Esophagus squamous epithelium (tissue), 5 donors: Measurements from ENCODE around the gene NRG3. TPM values are rescaled to one million over a fixed set of nuclear protein-coding genes. Genes with fewer than 3 reads are reported as not detected.

ENCODE experiments used
- DNase-seq: peaks from one replicate; lab custom pipeline; 2025; lab: John Stamatoyannopoulos, UW
- H3K27ac ChIP-seq, 4 donors: fragments of 200-600 bp; sonication (generic); one replicate each; pipeline ENCODE4 v1.5.1; 2016 to 2019; ENCODE audit warnings: mild to moderate bottlenecking in 1 of 4
- H3K27me3 ChIP-seq, 4 donors: fragments of 200-600 bp; sonication (generic); 1 replicate in 3 of 4; 2 replicates in 1 of 4; pipeline versions ENCODE4 v1.5.1 to v1.6.0; 2017 to 2021; ENCODE audit warnings: antibody characterized with exemption in 1 of 4
- H3K36me3 ChIP-seq, 3 donors: fragments of 200-600 bp; sonication (generic); one replicate each; pipeline ENCODE4 v1.5.1; 2016 to 2019
- H3K4me1 ChIP-seq, 3 donors: fragments of 200-600 bp; sonication (generic); one replicate each; pipeline ENCODE4 v1.5.1; 2017 to 2019
- H3K4me3 ChIP-seq, 4 donors: fragments of 200-600 bp; sonication (generic); 1 replicate in 3 of 4; 2 replicates in 1 of 4; pipeline ENCODE4 v1.5.1; 2016 to 2019; ENCODE audit warnings: mild to moderate bottlenecking in 2 of 4, moderate library complexity in 1 of 4
- H3K9me3 ChIP-seq, 3 donors: fragments of 200-600 bp; sonication (generic); one replicate each; pipeline ENCODE4 v1.5.1; 2016 to 2019
- CTCF ChIP-seq, 6 experiments: fragments of 450-650 bp in 4 of 6; fragments of 200-600 bp in 2 of 6; sonication (generic) in 2 of 6; IDR thresholded peaks; one replicate each; pipeline ENCODE4 v1.5.1; 2016 to 2019; ENCODE audit warnings: antibody characterized with exemption in 6 of 6, mild to moderate bottlenecking in 4 of 6, moderate library complexity in 4 of 6
- POLR2A ChIP-seq, 4 donors: fragments of 450-650 bp; IDR thresholded peaks; one replicate each; pipeline ENCODE4 v1.6.1; 2017; ENCODE audit warnings: antibody characterized with exemption in 4 of 4, mild to moderate bottlenecking in 4 of 4, moderate library complexity in 3 of 4
- WGBS, 2 donors: methylation state at CpG; one replicate each; pipeline ENCODE4 v1.1.5; 2018; 5-methylcytosine and 5-hydroxymethylcytosine counted together
- intact Hi-C: fragments of 100-400 bp; cut with DNase I; formaldehyde crosslinking; loops from one replicate; pipeline ENCODE4 v1.15.0; 2022
- total RNA-seq, 4 donors: library from RNA; depleted of rRNA; stranded (reverse); fragments of >200 nt; gene quantifications; one replicate each; pipeline ENCODE4 v1.1.0, GENCODE V29; 2016
- donor health status: DM: yes; HTN: yes; CAD: no.

Gene NRG3
- total RNA-seq, 4 donors from 2014 or later, result 0.19 TPM; not detected in 3

DNA sequence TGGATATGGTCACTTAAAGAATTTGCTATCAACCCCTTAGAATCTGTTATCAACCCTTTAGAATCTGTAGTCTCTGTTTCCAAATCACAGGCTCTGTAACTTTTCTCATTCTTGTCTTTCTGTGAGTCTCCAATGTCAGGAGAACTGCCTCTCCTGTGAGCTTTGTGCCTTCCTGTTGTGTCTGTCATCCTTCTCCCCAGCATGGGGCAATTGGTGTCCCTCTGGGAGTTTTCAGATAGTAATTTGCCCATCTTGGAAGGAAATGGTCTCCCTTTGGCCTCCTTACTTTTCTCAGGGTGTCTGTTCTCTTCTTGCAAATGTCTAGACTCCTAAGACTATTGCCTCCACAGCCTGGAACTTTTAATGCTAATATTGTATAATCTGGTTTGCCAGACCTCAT is 521.9 kb downstream of the NRG3 start:
- Histone ChIP-seq H3K27me3 (no peaks in the 10 kb centered on the region), H3K9me3 (no peaks in the 10 kb centered on the region), H3K36me3 (no peaks in the 10 kb centered on the region), H3K4me1 (no peaks in the 10 kb centered on the region), H3K4me3 (no peak overlapping the region), H3K27ac (no peak overlapping the region)
- no peak for DNase-seq
- TF ChIP-seq POLR2A (IDR thresholded peaks at IDR 0.05), result no peak
- TF ChIP-seq CTCF (IDR thresholded peaks at IDR 0.05), result no peak
- intact Hi-C loops, result no loop called here

GRCh38 chr10:82397854-82398253 is 522.9 kb downstream of the NRG3 start:
- no peak overlapping the region for H3K4me3 ChIP-seq
- H3K9me3 ChIP-seq, result no peaks in the 10 kb centered on the region
- no peak for DNase-seq
- WGBS, 2 donors, result no CpG with 5 or more reads among the region's 1 CpG
- H3K27ac ChIP-seq, result no peak overlapping the region
- no peaks in the 10 kb centered on the region for H3K27me3 ChIP-seq
- intact Hi-C loops, result no loop called here
- no peaks in the 10 kb centered on the region for H3K4me1 ChIP-seq
- H3K36me3 ChIP-seq, result no peaks in the 10 kb centered on the region
- TF ChIP-seq POLR2A (IDR thresholded peaks at IDR 0.05) (no peak), CTCF (IDR thresholded peaks at IDR 0.05) (no peak)

DNA sequence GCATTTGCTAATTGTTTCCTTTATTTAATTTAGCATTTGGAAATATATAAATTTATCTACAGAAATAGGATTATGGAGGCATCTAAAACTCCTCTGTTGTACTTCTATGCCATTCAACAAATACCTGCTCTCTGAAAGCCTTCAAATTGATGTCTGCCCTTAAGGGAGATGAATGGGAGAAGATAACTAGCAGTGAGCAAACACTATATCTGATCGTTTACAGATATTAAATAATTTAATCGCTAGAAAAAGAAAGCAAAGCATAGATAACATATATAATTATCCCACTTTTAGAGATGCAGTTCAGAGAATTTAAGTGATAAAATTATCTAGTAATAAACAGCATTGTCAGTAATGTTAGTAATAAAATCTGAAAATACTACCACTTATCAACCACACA is 524.9 kb downstream of the NRG3 start:
- Histone ChIP-seq H3K4me3 (no peak overlapping the region), H3K9me3 (no peaks in the 10 kb centered on the region), H3K36me3 (no peaks in the 10 kb centered on the region), H3K27ac (no peak overlapping the region), H3K4me1 (no peaks in the 10 kb centered on the region), H3K27me3 (no peaks in the 10 kb centered on the region)
- TF ChIP-seq POLR2A (IDR thresholded peaks at IDR 0.05) (no peak), CTCF (IDR thresholded peaks at IDR 0.05) (no peak)
- 50 to 68% methylated on average over 2 of the region's 2 CpGs for WGBS, 2 donors
- DNase-seq, result no peak
- intact Hi-C loops, result no loop called here

GRCh38 chr10:82400841-82401240 is 525.8 kb downstream of the NRG3 start:
- no peak for DNase-seq
- no peak for TF ChIP-seq CTCF (IDR thresholded peaks at IDR 0.05)
- no peak for TF ChIP-seq POLR2A (IDR thresholded peaks at IDR 0.05)

DNA sequence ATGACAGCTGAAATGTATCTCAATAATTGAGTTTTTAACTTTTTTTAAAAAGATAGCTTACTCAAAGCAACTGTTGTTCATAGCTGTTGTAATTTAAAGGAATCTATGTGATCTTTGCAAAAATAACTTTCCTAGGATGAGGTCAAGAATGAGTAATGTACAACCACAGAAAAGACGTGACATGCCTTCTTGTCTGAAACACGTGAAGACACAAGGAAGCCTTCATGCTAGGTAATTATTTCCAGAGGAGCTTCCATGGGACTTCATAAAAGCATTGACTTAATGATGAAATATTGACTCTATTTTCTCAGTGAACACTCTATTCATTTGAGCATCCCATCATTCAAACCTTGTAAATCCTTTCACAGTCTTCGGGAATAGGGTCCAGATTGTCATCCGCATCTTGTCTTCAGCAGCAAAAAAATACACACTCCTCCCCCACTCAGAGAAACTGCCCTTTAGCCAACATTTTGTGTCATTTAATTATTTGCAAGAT is 528.0 kb downstream of the NRG3 start:
- TF ChIP-seq POLR2A (IDR thresholded peaks at IDR 0.05) (no peak), CTCF (IDR thresholded peaks at IDR 0.05) (no peak)
- Histone ChIP-seq H3K4me3 (no peak overlapping the region), H3K27me3 (no peaks in the 10 kb centered on the region), H3K9me3 (no peaks in the 10 kb centered on the region), H3K27ac (no peak overlapping the region), H3K4me1 (no peaks in the 10 kb centered on the region), H3K36me3 (no peaks in the 10 kb centered on the region)
- intact Hi-C loops, result no loop called here
- no peak for DNase-seq
- 68 to 73% methylated on average over 4 of the region's 4 CpGs for whole genome bisulfite sequencing, 2 donors

More at GRCh38 chr10:82400841-82401240, 525.8 kb downstream of the NRG3 start:
- Histone ChIP-seq H3K36me3 (no peaks in the 10 kb centered on the region), H3K9me3 (no peaks in the 10 kb centered on the region), H3K27me3 (no peaks in the 10 kb centered on the region), H3K4me3 (no peak overlapping the region), H3K4me1 (no peaks in the 10 kb centered on the region), H3K27ac (no peak overlapping the region)
- WGBS, 2 donors, result 43 to 71% methylated on average over 1 of the region's 1 CpG
- intact Hi-C loops, result no loop called here
